ENCODE data around the gene NOL12.
"Not testable (repeated sequence)": the region's sequence is repeated elsewhere in the genome, so short reads cannot be mapped to it uniquely, and the experiment has no call there.

GRCh38 chr22:37717235-37717634, 31.1 kb downstream of the NOL12 start:
- not testable (repeated sequence) for TF ChIP-seq POLR2AphosphoS5, EP300, CTCF (IDR thresholded peaks at IDR 0.05)
